Retina (tissue), 1 donor: Measurements from ENCODE around the gene PFKFB3.
"Not testable (repeated sequence)": the region's sequence is repeated elsewhere in the genome, so short reads cannot be mapped to it uniquely, and the experiment has no call there.

Source experiments
- DNase-seq: peaks from one replicate; pipeline ENCODE4 v3.0.0-alpha.2; 2016

Gene PFKFB3

DNA sequence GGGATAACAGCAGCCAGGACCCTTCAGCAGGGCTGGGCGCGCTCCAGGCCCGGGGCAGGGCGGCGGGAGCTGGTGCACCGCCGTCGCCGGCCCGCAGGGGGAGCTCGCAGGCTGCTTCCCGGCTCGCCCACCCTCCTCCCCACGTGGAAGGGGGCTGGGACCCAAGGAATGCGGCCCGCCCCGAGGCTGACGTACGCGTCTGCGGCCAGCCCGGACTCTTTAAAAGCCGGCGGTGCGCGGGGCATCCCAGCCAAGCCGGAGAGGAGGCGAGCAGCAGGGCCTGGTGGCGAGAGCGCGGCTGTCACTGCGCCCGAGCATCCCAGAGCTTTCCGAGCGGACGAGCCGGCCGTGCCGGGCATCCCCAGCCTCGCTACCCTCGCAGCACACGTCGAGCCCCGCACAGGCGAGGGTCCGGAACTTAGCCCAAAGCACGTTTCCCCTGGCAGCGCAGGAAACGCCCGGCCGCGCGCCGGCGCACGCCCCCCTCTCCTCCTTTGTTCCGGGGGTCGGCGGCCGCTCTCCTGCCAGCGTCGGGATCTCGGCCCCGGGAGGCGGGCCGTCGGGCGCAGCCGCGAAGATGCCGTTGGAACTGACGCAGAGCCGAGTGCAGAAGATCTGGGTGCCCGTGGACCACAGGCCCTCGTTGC lies at the start of gene PFKFB3:
Gene PFKFB3 (plus strand): TSS at position 249 of the 647 bp plus-strand sequence. CDS start 329 bp downstream, at position 578.
- peak; percentile 99 for DNase-seq

DNA sequence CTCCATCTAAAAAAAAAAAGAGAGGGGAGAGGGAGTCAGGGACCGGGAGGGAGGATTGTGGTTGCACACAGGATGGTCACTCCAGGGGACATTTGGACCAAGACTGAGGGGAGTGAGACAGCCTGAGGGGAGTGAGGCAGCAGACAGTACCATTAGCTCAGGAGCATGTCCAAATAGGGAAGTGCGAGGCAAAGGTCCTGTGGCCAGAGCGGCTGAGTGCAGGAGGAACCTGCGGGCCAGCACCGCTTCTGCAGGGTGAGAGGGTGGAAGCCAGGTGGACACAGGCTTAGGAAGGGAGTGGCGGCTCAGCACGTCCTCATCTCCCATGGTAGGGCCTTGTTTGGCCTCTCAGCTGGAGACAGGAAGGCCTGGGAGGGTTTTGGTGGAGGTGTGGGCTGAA lies 48.9 kb upstream of the PFKFB3 start:
- no peak for DNase-seq

DNA sequence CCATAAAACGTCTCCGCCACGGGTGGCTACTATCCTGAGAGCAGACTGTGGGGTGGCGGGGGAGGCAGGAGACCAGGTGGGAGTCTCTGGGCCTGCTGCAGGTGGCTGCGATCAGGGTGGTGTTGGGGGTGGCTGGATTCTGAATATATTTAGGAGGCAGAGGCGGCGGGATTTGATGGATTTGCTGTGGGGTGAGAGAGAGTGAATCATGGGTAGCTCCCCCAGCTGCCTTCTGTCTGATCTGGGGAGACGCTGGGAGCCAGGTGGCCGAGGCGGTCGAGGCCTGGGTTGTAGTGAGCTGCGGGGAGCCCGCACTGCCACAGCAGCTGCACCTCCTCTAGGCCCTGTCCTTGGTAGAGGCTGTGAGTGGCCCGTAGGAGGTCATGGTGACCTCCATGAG lies 48.2 kb upstream of the PFKFB3 start:
- DNase-seq, result no peak

DNA sequence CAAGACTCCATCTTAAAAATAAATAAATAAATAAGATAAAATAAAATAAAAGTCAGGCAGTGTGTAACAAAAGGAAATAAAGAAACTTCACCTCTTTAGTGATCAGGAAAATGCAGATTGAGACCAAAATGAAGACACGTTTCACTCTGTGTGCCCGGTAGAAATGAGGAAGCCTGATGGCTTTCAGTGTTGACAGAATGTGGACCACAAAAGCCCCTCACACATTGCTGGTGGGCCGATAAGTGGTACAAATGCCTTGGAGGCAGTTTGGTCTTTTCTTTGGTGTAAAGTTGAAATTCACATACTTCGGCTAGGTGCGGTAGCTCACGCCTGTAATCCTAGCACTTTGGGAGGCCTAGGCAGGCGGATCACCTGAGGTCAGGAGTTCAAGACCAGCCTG lies 44.5 kb upstream of the PFKFB3 start:
- DNase-seq, result no peak

DNA sequence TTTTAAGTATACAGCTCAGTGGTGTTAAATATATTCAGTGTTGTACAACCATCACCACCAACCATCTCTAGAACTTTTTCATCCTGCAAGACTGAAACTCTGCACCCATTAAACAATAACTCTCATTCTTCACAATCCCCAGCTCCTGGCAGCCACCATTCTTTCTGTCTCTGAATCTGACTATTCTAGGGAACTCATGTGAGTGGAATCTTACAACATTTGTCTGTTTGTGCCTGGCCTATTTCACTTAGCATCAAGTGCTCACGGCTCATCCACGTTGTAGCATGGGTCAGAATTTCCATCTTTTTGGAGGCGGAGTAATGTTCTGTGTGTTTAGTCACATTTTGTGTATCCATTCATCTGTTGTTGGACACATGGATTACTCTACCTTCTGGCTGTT lies 40.8 kb upstream of the PFKFB3 start:
- no peak for DNase-seq

DNA sequence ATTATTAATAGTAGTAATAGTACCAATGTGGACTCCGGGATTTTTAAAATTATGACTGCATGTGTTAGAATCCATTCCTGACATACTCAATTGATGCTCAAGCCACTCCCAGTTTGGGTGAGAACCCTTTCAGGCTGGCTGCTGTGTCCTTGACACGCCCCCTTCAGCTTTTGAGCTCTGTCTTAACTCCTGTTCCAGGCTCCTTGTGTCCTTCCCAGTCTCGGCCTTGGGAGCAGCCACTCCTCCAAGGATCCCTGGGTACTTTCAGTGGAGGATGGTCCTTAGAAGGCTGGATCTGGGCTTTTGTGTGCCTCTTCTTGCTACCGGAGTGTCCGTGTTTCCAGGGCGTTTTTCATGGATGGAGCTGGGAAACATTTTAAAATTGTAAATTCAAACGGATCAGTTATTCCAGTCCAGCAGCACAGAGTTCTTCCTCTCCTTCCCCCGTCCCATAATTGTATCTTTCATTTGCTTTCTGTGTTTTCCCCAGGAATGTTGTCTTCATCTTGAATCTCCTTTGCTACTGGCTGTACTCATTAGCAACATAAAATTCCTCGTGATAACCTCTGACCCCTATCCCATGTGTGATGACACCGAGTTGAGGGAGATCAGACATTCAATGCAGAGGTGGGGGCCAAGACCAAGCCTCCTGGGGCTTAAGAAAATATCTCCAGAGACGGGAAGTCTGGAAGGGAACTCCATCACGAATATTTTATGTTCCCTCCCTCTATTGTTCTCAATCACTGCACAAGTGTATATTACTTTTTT lies 40.0 kb upstream of the PFKFB3 start:
- DNase-seq, result no peak

DNA sequence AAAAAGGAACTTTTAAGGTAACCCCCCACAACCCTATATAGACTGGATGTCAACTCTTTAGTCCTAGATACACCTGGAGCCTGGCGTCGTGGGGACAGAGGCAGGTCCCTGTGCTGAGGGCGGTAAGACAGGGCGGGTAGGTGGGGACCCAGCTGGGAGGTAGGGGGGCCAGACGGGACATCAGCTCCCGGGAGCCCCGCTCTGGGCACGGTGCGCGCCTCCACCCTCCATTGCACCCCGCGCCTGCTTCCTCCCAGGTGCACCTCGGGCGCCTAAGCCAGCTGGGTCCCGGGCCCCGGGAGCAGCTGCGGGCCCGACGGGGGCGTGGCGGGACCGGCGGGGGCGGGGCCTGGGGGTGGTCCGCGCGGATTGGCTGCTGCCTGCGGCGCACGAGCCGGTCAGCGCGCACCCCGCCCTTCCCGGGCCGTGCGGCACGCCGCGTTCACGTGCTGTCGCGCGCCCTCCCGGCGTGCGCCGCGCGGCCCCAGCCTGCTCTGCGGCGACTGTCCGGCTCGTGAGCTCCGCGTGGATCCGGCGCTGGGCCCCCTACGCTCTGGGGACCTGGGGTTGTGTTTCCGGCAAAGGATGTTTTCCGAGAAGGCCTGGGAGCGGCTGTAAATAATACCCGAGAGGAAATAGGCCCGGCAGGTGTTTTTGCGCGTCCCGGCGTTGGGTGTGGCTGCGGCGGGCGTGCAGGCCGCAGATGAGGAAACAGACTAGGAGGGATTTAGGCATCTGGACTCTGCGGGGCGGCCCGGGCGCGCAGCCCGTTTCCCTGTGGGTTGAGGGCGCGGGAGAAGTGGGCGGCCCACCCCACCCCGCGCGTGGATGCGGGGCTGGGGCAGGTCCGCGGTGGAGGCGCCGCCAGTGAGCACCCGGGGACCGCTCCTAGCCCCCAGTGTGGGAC lies 39.1 kb upstream of the PFKFB3 start:
- peak; percentile 90 for DNase-seq

DNA sequence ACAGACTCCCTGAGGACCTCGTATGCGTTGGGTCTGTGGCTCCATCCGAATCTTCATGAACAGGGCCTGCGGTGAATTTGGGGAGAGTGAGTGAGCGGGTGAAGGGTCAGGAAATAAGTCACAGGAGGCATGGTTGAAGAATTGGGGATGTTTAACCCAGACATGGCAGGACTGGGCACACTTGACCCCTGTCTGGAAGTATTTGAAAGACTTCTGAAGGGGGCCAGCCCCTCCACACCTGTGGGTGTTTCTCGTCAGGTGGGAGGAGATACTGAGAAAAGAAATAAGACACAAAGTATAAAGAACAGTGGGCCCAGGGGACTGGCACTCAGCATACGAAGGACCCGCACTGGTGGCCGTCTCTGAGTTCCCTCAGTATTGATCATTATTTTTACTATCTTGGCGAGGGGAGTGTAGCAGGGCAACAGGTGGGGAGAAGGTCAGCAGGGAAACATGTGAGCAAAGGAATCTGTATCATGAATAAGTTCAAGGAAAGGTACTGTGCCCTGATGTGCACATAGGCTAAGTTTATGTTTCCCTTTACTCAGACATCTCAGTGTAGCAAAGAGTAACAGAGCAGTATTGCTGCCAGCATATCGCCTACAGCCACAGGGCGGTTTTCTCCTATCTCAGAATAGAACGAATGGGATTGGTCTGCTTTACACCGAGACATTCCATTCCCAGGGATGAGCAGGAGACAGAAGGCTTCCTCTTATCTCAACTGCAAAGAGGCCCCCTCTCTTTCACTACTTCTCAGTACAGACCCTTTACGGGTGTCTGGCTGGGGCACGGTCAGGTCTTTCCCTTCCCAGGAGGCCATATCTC lies 38.2 kb upstream of the PFKFB3 start:
- DNase-seq, result no peak

DNA sequence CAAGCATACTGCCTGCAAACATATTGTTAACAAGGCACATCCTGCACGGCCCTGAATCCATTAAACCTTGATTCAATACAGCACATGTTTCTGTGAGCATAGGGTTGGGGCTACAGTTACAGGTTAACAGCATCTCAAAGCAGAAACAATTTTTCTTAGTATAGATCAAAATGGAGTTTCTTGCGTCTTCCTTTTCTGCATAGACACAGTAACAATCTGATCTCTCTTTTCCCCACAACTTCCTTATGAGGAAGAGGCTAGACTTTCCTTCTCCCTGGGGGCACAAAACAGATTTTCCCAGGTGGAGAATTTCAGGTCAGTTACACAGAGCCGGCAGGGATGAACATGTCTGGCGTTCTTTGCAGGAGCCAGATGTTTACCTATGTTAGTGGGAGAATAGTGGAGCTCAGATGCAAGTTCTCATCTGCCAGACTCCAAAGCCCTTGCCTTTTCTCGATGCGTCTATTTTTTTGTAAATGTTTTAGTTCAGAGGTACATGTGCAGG lies 37.5 kb upstream of the PFKFB3 start:
- no peak for DNase-seq

DNA sequence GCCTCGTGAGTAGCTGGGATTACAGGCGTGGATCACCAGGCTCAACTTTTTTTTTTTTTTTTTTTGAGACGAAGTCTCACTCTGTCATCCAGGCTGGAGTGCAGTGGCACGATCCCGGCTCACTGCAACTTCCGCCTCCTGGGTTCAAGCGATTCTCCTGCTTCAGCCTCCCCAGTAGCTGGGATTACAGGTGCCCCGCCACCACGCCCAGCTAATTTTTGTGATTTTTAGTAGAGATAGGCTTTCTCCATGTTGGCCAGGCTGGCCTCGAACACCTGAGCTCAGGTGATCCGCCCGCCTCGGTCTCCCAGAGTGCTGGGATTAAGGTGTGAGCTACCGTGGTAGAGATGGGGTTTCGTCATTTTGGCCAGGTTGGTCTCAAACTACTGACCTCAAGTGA lies 36.8 kb upstream of the PFKFB3 start:
- not testable (repeated sequence) for DNase-seq

DNA sequence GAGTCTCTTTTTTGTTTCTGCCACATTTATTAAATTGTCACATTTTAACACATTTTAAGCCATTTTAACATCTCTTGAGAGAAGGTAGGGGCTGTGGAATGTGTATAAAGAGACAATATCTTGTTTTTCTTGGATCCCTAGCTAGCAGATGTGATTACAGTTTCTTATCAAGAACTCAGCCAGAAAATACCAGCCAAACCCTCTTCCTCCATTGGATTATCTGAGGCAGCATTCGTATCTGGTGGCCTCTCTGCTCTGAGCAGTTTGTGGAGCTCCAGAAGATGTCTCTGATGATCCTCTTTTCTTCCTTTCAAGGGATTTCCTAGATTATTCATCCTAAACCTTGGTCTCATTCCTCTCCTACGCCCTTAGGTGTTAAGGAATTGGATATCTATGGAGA lies 35.3 kb upstream of the PFKFB3 start:
- DNase-seq, result no peak

DNA sequence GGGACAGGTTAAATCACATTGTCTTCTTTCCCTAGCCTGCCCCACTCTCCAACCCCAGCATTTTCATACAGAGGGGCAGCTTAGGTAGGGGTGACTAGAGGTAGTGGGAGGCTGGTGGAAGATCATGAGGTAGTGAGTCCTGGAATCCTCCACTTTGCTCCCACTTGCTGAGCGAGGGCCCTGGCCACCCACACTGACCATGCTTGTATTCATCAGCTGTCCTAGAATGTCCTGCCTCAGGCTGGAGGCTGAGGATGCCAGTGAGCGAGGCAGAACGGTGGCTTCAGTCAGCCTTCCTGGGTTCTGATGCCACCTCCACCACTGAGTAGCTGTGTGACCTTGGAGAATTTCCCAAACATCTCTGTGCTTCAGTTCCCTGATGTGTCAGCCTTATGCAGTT lies 34.6 kb upstream of the PFKFB3 start:
- no peak for DNase-seq

DNA sequence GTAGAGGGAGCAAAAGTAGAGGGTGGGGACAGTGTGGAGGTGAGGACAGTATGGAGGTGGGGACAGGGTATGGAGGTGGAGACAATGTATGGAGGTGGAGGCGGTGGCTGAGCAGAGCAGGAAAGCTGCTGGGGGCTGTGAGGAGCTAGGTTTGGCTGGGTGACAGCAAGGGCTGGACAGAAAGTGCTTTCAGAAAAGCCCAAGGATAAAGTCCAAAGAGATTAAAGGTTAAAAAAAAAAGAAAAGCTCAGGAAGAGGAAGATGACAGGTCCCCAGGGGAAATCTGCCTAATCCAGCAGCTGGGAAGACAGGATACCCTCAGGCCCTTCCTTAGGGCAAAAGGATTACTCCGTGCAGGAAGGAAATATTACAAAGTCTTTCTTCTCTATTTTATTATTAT lies 32.1 kb upstream of the PFKFB3 start:
- no peak for DNase-seq

DNA sequence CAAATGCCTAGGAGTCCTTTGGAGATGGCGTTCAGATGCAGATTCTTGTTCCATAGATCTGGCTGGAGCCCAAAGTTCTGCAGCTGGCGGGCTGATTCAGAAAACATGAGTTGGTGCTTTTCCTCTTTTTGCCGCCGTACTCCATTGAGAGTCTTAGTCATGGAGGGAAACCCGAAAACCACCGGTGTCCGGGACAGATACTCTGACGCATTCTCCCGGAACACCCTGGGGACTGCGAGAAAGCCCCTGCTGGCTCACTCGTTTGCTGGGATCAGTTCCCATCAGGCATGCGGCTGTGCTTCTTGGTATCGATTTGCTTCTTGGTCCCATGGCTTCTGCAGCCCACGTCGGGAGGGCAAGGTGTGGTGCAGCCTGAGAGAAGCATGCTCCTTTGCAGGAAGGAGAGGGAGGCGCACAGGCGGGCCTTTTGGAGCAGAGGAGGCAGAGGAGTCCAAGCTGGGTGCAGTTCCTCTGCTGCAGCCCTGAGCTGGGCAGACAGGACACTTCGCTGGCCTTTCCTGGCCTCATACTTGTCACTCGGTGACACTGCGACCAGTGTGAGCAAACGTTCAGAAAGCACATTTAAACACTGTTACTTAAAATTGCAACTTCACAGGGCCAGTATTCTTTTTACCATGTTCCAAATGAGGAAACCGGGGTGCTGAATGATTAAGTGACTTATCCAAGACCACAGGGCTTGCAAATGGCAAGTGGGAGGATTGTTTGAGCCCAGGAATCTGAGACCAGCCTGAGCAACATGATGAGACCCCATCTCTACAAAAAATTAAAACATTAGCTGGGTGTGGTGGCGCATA lies 30.6 kb upstream of the PFKFB3 start:
- DNase-seq, result no peak

DNA sequence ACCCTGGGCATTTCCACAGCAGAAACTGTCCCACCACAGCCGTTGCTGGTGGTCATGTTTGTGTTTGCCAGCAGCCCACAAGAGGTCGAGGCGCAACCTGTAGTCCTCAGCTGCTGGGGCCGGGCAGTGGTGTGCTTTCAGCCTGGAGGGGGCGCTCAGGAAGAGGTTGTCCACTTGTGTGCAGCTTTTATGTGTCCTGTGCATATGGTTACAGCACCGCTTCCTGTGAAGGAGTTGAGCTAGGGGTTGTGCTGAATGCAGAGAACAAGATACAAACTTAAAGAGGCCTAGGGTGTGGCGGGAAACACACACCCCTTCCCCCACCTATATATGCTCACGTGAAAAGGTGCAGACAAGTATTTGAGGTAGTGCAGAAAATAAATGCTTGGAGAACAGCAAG lies 29.5 kb upstream of the PFKFB3 start:
- DNase-seq, result no peak

DNA sequence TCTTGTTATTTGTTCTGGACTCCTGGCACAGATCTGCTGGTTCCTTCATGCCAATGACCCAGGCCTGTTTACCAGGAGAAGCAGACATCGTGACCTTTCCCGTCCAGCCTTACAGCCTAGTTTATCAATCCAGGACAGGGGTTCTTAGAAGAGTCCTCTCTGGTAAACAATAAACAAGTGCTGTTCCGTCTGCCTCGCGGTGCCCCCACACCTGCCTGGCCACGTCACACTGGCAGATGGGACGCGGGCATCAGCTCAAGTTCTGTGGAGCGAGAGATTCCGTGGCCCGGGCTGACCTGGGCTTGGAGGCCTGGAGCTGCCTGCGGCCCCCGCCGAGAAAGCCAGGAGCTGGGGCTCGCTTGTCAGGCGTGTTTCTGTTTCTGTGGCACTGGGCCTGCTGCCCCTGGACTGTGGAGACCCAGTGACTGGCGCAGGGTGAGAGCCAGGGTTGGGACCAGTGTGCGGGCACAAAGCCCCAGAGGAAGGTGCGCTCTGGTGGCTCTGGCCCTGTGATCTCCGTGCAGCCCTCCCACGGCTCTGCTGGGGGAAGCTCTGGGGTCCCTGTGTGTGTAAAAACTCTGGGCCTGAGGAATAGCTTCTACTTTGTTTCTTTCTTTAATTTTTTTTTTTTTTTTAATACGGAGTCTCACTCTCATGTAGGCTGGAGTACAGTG lies 28.4 kb upstream of the PFKFB3 start:
- no peak for DNase-seq

DNA sequence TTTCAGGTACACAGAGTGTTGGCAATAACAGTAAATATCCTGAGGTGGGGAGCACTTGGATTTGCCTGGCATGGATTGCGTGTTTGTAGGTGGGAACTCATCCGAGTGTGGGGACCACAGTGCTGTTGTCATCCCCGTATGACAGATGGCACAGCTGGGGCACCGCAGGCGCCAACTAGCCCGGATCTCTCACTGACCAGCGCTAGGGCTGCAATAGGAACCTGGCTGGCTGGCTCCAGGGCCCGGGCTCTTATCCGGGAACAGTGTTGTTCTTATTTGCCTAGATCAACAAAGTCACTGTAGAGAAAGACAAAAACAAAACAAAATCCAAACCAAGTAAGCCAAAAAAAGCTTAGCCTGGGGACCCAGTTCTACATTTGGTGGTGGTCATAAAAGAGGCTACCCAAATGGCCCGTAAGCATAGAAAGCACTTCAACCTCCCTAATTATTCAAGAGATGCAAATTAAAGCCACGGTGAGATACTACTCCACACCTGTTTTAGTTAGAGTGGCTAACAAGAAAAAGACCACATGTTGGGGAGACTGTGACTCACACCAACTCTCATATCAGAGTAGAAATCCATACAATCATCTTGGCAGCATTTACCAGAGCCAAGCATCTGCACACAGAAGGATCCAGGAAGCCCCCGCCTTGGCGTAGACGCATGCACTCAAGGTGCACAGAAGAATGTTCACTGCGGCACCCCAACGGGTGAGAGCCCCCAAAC lies 27.2 kb upstream of the PFKFB3 start:
- DNase-seq, result no peak

DNA sequence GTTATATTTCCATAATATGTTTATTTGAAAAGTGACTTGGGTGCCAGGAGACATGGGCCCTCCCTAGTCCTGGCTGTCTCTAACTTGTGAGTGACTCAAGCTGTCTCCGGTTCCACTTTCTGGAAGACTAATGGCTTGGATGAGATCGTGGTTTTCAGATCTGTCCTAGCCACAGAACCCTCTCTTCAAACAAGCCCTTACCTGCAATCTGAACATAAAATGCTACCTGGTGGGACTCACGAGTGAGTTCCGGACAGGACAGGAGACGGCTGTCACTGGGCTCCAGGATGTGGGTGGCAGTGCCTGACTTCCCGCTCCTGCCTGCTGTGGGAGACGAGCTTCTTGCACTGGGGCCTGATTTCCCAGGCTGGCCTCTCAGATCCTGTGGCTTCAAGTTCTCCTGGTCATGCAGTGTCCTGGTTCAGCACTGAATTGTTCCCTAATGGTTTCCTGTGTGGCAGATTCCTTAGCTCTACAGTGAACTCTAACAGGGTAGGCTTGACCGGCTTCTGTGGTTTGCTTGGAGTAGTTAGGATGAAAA lies 26.0 kb upstream of the PFKFB3 start:
- DNase-seq, result no peak

DNA sequence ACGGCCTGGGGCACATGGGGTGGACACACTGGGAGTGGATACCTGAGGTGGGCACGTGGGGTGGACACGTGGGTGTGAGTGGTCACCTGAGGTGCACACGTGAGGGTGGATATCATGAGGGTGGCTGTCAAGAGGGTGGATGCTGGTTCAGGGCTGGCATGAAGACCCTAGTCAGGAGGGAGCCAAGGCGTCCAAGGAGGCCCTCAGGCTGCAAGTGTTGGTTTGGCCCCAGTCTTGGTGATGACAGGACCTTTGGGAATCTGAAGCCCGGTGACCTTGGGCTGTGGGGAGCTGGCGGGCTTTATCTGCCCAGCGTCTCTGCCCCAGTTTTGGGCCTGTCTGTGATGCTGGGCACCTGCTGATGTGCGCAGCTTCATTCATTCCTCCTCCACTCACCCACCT lies 24.9 kb upstream of the PFKFB3 start:
- no peak for DNase-seq

DNA sequence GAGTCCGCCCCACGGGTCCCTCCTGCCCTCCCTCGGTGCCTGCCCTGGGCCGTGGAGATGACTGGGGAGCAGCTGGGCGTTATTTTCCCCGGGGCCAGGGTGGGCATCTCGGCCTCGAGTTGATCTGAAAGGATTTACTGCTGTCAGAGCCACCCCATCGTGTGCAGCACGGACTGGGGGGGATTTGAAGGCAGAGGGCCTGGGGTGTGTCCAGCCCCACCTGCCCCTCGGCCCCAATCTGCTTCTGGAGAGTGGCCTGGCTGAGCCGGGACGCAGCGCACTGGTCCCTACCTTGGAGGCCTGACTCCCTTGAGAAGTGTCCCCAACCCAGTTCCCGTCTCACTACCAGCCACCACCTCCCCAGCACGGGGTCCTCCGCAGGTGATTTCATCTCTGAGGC lies 24.2 kb upstream of the PFKFB3 start:
- peak; percentile 26 for DNase-seq
